ENCODE data around the gene KCNMB4.

KCNMB4 gene

GRCh38 chr12:70351076-70351475 is 15.0 kb upstream of the KCNMB4 start:
- no peak for ATAC-seq
- no peak for TF ChIP-seq OSR1 (CRISPR knock-in tag; IDR thresholded peaks at IDR 0.05)
- no peak for TF ChIP-seq GLIS3 (CRISPR knock-in tag; IDR thresholded peaks at IDR 0.05)
- TF ChIP-seq POU6F1 (CRISPR knock-in tag; IDR thresholded peaks at IDR 0.05; ENCODE audit: borderline replicate concordance, low read depth): no peak
- TF ChIP-seq PPARA (CRISPR knock-in tag; IDR thresholded peaks at IDR 0.05; ENCODE audit: borderline replicate concordance): no peak
- TF ChIP-seq ZC3H10 (CRISPR knock-in tag; IDR thresholded peaks at IDR 0.05): no peak
- no peak for TF ChIP-seq TSHZ2 (CRISPR knock-in tag; IDR thresholded peaks at IDR 0.05)
- no peak for TF ChIP-seq ZFP3 (CRISPR knock-in tag; IDR thresholded peaks at IDR 0.05)
- TF ChIP-seq RARB (CRISPR knock-in tag; IDR thresholded peaks at IDR 0.05): no peak

GRCh38 chr12:70353780-70354660 is 12.1 kb upstream of the KCNMB4 start:
- no peak for TF ChIP-seq ESRRG (CRISPR knock-in tag; IDR thresholded peaks at IDR 0.05)
- TF ChIP-seq POU6F1 (CRISPR knock-in tag; IDR thresholded peaks at IDR 0.05; ENCODE audit: borderline replicate concordance, low read depth): no peak
- TF ChIP-seq CSRNP3 (CRISPR knock-in tag; IDR thresholded peaks at IDR 0.05): no peak
- no peak for TF ChIP-seq TOX (CRISPR knock-in tag; IDR thresholded peaks at IDR 0.05; ENCODE audit: borderline replicate concordance)
- no peak for ATAC-seq

- no peak for TF ChIP-seq ARNTL (CRISPR knock-in tag; IDR thresholded peaks at IDR 0.05; ENCODE audit: borderline replicate concordance, low read depth)
- no peak for TF ChIP-seq ZNF70 (CRISPR knock-in tag; IDR thresholded peaks at IDR 0.05)
- ATAC-seq: no peak
Measured at GRCh38 chr12:70354787-70355186, 11.3 kb upstream of the KCNMB4 start.

- ATAC-seq: no peak
- TF ChIP-seq TSHZ2 (CRISPR knock-in tag; IDR thresholded peaks at IDR 0.05) (no peak), ZNF8 (CRISPR knock-in tag; IDR thresholded peaks at IDR 0.05) (no peak), TOX (CRISPR knock-in tag; IDR thresholded peaks at IDR 0.05; ENCODE audit: borderline replicate concordance) (no peak), ZFP3 (CRISPR knock-in tag; IDR thresholded peaks at IDR 0.05) (no peak), ESRRG (CRISPR knock-in tag; IDR thresholded peaks at IDR 0.05) (no peak), ARNTL (CRISPR knock-in tag; IDR thresholded peaks at IDR 0.05; ENCODE audit: borderline replicate concordance, low read depth) (no peak), TCF4 (CRISPR knock-in tag; IDR thresholded peaks at IDR 0.05; ENCODE audit: borderline replicate concordance) (no peak), RARB (CRISPR knock-in tag; IDR thresholded peaks at IDR 0.05) (no peak), ISL1 (CRISPR knock-in tag; IDR thresholded peaks at IDR 0.05) (no peak), ZNF565 (CRISPR knock-in tag; conservative IDR thresholded peaks at IDR 0.05; ENCODE audit: low read depth) (no peak), CREB5 (CRISPR knock-in tag; IDR thresholded peaks at IDR 0.05; ENCODE audit: low read depth) (no peak), POU6F1 (CRISPR knock-in tag; IDR thresholded peaks at IDR 0.05; ENCODE audit: borderline replicate concordance, low read depth) (no peak), OSR1 (CRISPR knock-in tag; IDR thresholded peaks at IDR 0.05) (no peak), GLIS3 (CRISPR knock-in tag; IDR thresholded peaks at IDR 0.05) (no peak), ZFP30 (CRISPR knock-in tag; IDR thresholded peaks at IDR 0.05) (no peak), BACH2 (CRISPR knock-in tag; IDR thresholded peaks at IDR 0.05; ENCODE audit: borderline replicate concordance) (no peak)
Measured at GRCh38 chr12:70355972-70356371, 10.1 kb upstream of the KCNMB4 start.

All from SK-N-SH treated with all-trans-retinoic acid at 6 μM for 48 hours (cell line).